Stimulated activated CD4-positive, alpha-beta T cell treated with anti-CD3 and anti-CD28 coated beads, Interleukin-2, amount 100 ng/mL, for 4 hours (primary cell): Measurements from ENCODE around the gene KRT71.
"Not testable (repeated sequence)": the region's sequence is repeated elsewhere in the genome, so short reads cannot be mapped to it uniquely, and the experiment has no call there.

ENCODE experiments used
- DNase-seq: peaks from one replicate; pipeline ENCODE4 v3.0.0-alpha.2; 2020; ENCODE audit warnings: low read depth

Gene KRT71

GRCh38 chr12:52552681-52553195 is at the start of gene KRT71:
TSS of gene KRT71 (minus strand) at chr12:52553145. CDS start at chr12:52553077, 68 bp downstream.
- no peak for DNase-seq

- DNase-seq = no peak
Observed at GRCh38 chr12:52602552-52602951, 49.6 kb upstream of the KRT71 start.

- no peak for DNase-seq
Observed at GRCh38 chr12:52601671-52602070, 48.7 kb upstream of the KRT71 start.

- DNase-seq = no peak
Observed at GRCh38 chr12:52600941-52601481, 48.1 kb upstream of the KRT71 start, which contains the start of gene KRT72. TSS of gene KRT72 (minus strand) at chr12:52601463. CDS start at chr12:52601452, 11 bp downstream.

GRCh38 chr12:52600475-52600874 is 47.5 kb upstream of the KRT71 start:
- DNase-seq = no peak

- no peak for DNase-seq
Observed at GRCh38 chr12:52600071-52600470, 47.1 kb upstream of the KRT71 start.

- DNase-seq = no peak
Observed at GRCh38 chr12:52598966-52599365, 46.0 kb upstream of the KRT71 start.

- DNase-seq = not testable (repeated sequence)
Observed at GRCh38 chr12:52594237-52594636, 41.3 kb upstream of the KRT71 start.

GRCh38 chr12:52591521-52591920 is 38.6 kb upstream of the KRT71 start:
- no peak for DNase-seq

GRCh38 chr12:52590021-52590420 is 37.1 kb upstream of the KRT71 start:
- DNase-seq = no peak

GRCh38 chr12:52587563-52587962 is 34.6 kb upstream of the KRT71 start:
- no peak for DNase-seq

- DNase-seq = peak; percentile 35
Observed at GRCh38 chr12:52585946-52586345, 33.0 kb upstream of the KRT71 start.

- DNase-seq = no peak
Observed at GRCh38 chr12:52585066-52585465, 32.1 kb upstream of the KRT71 start.

GRCh38 chr12:52584156-52584682 is 31.3 kb upstream of the KRT71 start:
- DNase-seq = no peak

GRCh38 chr12:52582971-52583456 is 30.1 kb upstream of the KRT71 start:
- peak; percentile 44 for DNase-seq

- DNase-seq = no peak
Observed at GRCh38 chr12:52582486-52582885, 29.5 kb upstream of the KRT71 start.

GRCh38 chr12:52581481-52581880 is 28.5 kb upstream of the KRT71 start:
- no peak for DNase-seq

GRCh38 chr12:52581066-52581465 is 28.1 kb upstream of the KRT71 start:
- DNase-seq = no peak

- no peak for DNase-seq
Observed at GRCh38 chr12:52580496-52580895, 27.6 kb upstream of the KRT71 start.

GRCh38 chr12:52579468-52580465 is 26.8 kb upstream of the KRT71 start:
- no peak for DNase-seq

GRCh38 chr12:52578469-52578868 is 25.5 kb upstream of the KRT71 start:
- DNase-seq = no peak

- no peak for DNase-seq
Observed at GRCh38 chr12:52577316-52577715, 24.4 kb upstream of the KRT71 start.

- no peak for DNase-seq
Observed at GRCh38 chr12:52575948-52576347, 23.0 kb upstream of the KRT71 start.
